ENCODE measurements around the gene APOBEC3B. TPM values are rescaled to one million over a fixed set of nuclear protein-coding genes. Genes with fewer than 3 reads are reported as not detected.

APOBEC3B gene
- total and polyA plus RNA-seq, 2 donors (not counting 1 experiment from before 2014, with no cell fraction given) = 2.4 to 7.9 TPM

- TF ChIP-seq, protein P1, sequence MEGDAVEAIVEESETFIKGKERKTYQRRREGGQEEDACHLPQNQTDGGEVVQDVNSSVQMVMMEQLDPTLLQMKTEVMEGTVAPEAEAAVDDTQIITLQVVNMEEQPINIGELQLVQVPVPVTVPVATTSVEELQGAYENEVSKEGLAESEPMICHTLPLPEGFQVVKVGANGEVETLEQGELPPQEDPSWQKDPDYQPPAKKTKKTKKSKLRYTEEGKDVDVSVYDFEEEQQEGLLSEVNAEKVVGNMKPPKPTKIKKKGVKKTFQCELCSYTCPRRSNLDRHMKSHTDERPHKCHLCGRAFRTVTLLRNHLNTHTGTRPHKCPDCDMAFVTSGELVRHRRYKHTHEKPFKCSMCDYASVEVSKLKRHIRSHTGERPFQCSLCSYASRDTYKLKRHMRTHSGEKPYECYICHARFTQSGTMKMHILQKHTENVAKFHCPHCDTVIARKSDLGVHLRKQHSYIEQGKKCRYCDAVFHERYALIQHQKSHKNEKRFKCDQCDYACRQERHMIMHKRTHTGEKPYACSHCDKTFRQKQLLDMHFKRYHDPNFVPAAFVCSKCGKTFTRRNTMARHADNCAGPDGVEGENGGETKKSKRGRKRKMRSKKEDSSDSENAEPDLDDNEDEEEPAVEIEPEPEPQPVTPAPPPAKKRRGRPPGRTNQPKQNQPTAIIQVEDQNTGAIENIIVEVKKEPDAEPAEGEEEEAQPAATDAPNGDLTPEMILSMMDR (IDR thresholded peaks at IDR 0.05) = peak; percentile 80
- no peak for TF ChIP-seq EZH2 (IDR thresholded peaks at IDR 0.05; ENCODE audit: borderline replicate concordance, insufficient read depth, low read depth, low read length, poor library complexity, severe bottlenecking)
- Mint-ChIP-seq H3K27ac (peak overlapping the region; percentile 27), H3K9me3 (ENCODE audit: insufficient read depth) (no peaks in the 10 kb centered on the region), H3K27me3 (peaks cover 2% of the 10 kb centered on the region), H3K4me3 (no peak overlapping the region), H3K4me1 (peaks cover 13% of the 10 kb centered on the region)
- peaks cover 2% of the 10 kb centered on the region for H3K79me2 ChIP-seq (ENCODE audit: control insufficient read depth, insufficient read depth, low read length)
- H3K27ac ChIP-seq (ENCODE audit: low read length in 2 of 2) = no peak overlapping the region
- H3K4me1 ChIP-seq (ENCODE audit: control insufficient read depth in 2 of 2, insufficient read depth in 2 of 2, low read length in 2 of 2) = peaks cover 7 to 12% of the 10 kb centered on the region in 2 donors
- peaks cover 0 to 3% (median 0%) of the 10 kb centered on the region in 3 donors for H3K9me3 ChIP-seq (ENCODE audit: control extremely low read depth in 1 of 3, control insufficient read depth in 2 of 3, insufficient read depth in 1 of 3, low read length in 2 of 3)
- ChIA-PET POLR2A (interaction anchor here (0.6 to 1.4 kb wide), 5 partner anchors 21 to 1743 kb away, joined by 4 to 8 read pairs (median 5); partner anchors contain the start of genes APOBEC3B and RPL3), CTCF (interaction anchor here (0.6 to 10.2 kb wide), 46 partner anchors 8 to 951 kb away, joined by 3 to 167 read pairs (median 4); partner anchors contain the start of genes APOBEC3A, APOBEC3B, APOBEC3C and CBX6)
- no peak overlapping the region for H2AFZ ChIP-seq (ENCODE audit: insufficient read depth, low read depth, low read length, poor library complexity, severe bottlenecking)
- H3K4me2 ChIP-seq (replicated peaks; ENCODE audit: low read depth, low read length, poor library complexity, severe bottlenecking) = peak overlapping the region; percentile 11
- no peak overlapping the region for H3K4me3 ChIP-seq (ENCODE audit: control extremely low read depth in 1 of 5, extremely low read depth in 1 of 5, insufficient read depth in 1 of 5, low read depth in 2 of 5, low read length in 4 of 5)
- no peaks in the 10 kb centered on the region for H3K36me3 ChIP-seq (replicated peaks in 1 of 2; ENCODE audit: control extremely low read depth in 1 of 2, control insufficient read depth in 1 of 2, extremely low read depth in 1 of 2, insufficient read depth in 2 of 2, low read length in 1 of 2)
- H3K9ac ChIP-seq (ENCODE audit: low read length) = no peak overlapping the region
- peak; percentile 84 for DNase-seq
- intact Hi-C loops (cut with micrococcal nuclease) = loop anchor here (1.0 kb wide), 4 partner anchors 21 to 133 kb away; partner anchors contain the start of gene APOBEC3B
- peak; percentile 93 for ATAC-seq (ENCODE audit: low read depth)
- H4K20me1 ChIP-seq (ENCODE audit: control insufficient read depth, insufficient read depth, low read length, poor library complexity, severe bottlenecking) = no peaks in the 10 kb centered on the region
- no peaks in the 10 kb centered on the region for H3K27me3 ChIP-seq (replicated peaks in 1 of 4; ENCODE audit: control extremely low read depth in 1 of 4, control insufficient read depth in 3 of 4, insufficient read depth in 4 of 4, low read length in 3 of 4)
- 21% methylated on average over 7 of the region's 7 CpGs for WGBS (ENCODE audit: insufficient coverage)
Measured at GRCh38 chr22:39003165-39003638, 21.1 kb downstream of the APOBEC3B start.

GRCh38 chr22:39007177-39007576 lies 25.0 kb downstream of the APOBEC3B start:
- Histone ChIP-seq H3K4me2 (replicated peaks; ENCODE audit: low read depth, low read length, poor library complexity, severe bottlenecking) (no peak overlapping the region), H3K79me2 (ENCODE audit: control insufficient read depth, insufficient read depth, low read length) (peaks cover 39% of the 10 kb centered on the region), H3K4me1 (ENCODE audit: control insufficient read depth in 2 of 2, insufficient read depth in 2 of 2, low read length in 2 of 2) (peaks cover 7 to 16% of the 10 kb centered on the region in 2 donors), H3K27ac (ENCODE audit: low read length in 2 of 2) (no peak overlapping the region), H3K9me3 (ENCODE audit: control extremely low read depth in 1 of 3, control insufficient read depth in 2 of 3, insufficient read depth in 1 of 3, low read length in 2 of 3) (no peaks in the 10 kb centered on the region), H3K36me3 (replicated peaks in 1 of 2; ENCODE audit: control extremely low read depth in 1 of 2, control insufficient read depth in 1 of 2, extremely low read depth in 1 of 2, insufficient read depth in 2 of 2, low read length in 1 of 2) (no peaks in the 10 kb centered on the region), H3K9ac (ENCODE audit: low read length) (no peak overlapping the region), H2AFZ (ENCODE audit: insufficient read depth, low read depth, low read length, poor library complexity, severe bottlenecking) (no peak overlapping the region), H3K27me3 (replicated peaks in 1 of 4; ENCODE audit: control extremely low read depth in 1 of 4, control insufficient read depth in 3 of 4, insufficient read depth in 4 of 4, low read length in 3 of 4) (no peaks in the 10 kb centered on the region), H4K20me1 (ENCODE audit: control insufficient read depth, insufficient read depth, low read length, poor library complexity, severe bottlenecking) (no peaks in the 10 kb centered on the region), H3K4me3 (ENCODE audit: control extremely low read depth in 1 of 5, extremely low read depth in 1 of 5, insufficient read depth in 1 of 5, low read depth in 2 of 5, low read length in 4 of 5) (no peak overlapping the region)
- Mint-ChIP-seq H3K27ac (no peak overlapping the region), H3K9me3 (ENCODE audit: insufficient read depth) (no peaks in the 10 kb centered on the region), H3K4me1 (peaks cover 24% of the 10 kb centered on the region), H3K4me3 (no peak overlapping the region), H3K27me3 (no peaks in the 10 kb centered on the region)
- intact Hi-C loops (cut with micrococcal nuclease) = loop anchor here (1.0 kb wide), 3 partner anchors 111 to 137 kb away; no protein-coding TSS in a partner anchor
- DNase-seq (no peak), ATAC-seq (ENCODE audit: low read depth) (no peak)
- ChIA-PET POLR2A (no interaction called here), CTCF (interaction anchor here (0.6 to 10.2 kb wide), 18 partner anchors 23 to 522 kb away, joined by 3 to 167 read pairs (median 4); partner anchors contain the start of gene CBX6)
- WGBS (ENCODE audit: insufficient coverage) = no CpG with 5 or more reads among the region's 5 CpGs
- TF ChIP-seq EZH2 (IDR thresholded peaks at IDR 0.05; ENCODE audit: borderline replicate concordance, insufficient read depth, low read depth, low read length, poor library complexity, severe bottlenecking) = no peak
- TF ChIP-seq, protein P1 (IDR thresholded peaks at IDR 0.05) = no peak
